Femur (tissue), 1 donor: ENCODE results near the gene NLRX1.
A peak's percentile ranks its signal among the peaks of the same experiment; 100 is the strongest.
"Not testable (repeated sequence)": the region's sequence is repeated elsewhere in the genome, so short reads cannot be mapped to it uniquely, and the experiment has no call there.

Experiments
- DNase-seq: peaks from one replicate; pipeline ENCODE4 v3.0.0-alpha.2; 2017

NLRX1 gene, protein sequence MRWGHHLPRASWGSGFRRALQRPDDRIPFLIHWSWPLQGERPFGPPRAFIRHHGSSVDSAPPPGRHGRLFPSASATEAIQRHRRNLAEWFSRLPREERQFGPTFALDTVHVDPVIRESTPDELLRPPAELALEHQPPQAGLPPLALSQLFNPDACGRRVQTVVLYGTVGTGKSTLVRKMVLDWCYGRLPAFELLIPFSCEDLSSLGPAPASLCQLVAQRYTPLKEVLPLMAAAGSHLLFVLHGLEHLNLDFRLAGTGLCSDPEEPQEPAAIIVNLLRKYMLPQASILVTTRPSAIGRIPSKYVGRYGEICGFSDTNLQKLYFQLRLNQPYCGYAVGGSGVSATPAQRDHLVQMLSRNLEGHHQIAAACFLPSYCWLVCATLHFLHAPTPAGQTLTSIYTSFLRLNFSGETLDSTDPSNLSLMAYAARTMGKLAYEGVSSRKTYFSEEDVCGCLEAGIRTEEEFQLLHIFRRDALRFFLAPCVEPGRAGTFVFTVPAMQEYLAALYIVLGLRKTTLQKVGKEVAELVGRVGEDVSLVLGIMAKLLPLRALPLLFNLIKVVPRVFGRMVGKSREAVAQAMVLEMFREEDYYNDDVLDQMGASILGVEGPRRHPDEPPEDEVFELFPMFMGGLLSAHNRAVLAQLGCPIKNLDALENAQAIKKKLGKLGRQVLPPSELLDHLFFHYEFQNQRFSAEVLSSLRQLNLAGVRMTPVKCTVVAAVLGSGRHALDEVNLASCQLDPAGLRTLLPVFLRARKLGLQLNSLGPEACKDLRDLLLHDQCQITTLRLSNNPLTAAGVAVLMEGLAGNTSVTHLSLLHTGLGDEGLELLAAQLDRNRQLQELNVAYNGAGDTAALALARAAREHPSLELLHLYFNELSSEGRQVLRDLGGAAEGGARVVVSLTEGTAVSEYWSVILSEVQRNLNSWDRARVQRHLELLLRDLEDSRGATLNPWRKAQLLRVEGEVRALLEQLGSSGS

GRCh38 chr11:119168471-119169281 is at the start of gene NLRX1:
NLRX1 (plus strand) TSS chr11:119168725; CDS start chr11:119171404, 2,679 bp downstream.
- DNase-seq = peak; percentile 91

DNA sequence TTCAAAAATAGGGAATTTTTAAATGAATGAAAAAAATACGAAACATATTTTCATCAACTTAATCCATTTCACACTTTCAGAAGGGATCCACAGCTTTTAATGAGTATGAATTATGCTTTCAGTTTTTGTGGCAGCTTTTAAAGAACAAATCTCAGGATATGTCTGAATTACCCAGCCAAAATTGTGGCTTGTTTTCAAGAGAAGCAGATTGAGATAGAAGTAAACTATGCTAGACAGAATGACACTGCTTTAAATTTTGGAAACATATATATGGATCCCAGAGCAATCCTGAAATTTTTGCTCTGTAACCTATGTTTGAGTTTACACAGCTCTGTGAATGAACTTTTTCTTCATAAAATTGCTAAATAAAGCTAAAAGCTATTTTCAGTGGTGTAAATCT is 49.6 kb upstream of the NLRX1 start:
- DNase-seq = no peak

GRCh38 chr11:119120639-119121007 is 47.9 kb upstream of the NLRX1 start:
- DNase-seq = no peak

DNA sequence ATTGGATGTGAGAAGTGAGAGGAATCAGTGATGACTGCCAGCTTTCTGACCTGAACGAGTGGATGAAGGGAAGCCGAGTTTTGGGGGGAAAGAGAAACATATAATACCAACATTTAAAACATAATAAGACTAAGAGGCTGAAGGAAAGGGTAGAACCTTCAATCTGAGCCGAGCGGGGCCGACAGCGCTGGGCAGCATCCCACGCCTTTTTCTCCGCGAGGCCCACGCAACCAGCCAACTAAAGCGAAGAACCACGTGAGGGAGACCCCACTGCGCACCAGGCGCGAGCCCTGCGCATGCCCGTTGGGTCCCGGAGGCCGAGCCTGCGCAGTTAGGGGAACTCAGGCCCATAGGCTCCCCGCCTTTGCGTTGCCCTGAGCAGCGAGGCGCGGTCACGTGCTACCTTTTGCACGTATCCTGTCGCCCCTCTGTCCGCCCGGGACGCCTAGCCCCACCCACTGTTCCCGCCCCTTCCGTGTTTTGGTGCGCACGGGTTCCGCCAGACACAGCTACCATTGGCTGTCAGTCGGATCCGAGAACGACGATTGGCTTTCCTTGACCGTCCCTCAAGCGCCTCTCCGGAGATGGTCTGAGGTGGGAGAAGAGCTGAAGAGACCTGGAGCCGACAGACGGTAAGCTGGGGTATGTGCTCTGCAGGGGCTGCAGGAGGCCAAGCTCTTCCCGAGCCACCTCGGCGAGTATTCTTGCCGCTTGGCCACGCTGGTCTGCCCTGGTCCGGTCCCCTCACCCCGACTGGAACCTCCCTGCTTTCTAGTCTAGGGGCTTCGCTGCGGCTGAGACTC is 47.3 kb upstream of the NLRX1 start, which contains the start of gene HINFP:
HINFP (plus strand) TSS at position 573 of the 803 bp plus-strand sequence. CDS start 5,365 bp downstream, outside the sequence.
- DNase-seq = peak; percentile 100

GRCh38 chr11:119121811-119122124 is 46.8 kb upstream of the NLRX1 start:
- DNase-seq = no peak

GRCh38 chr11:119125821-119126220 is 42.7 kb upstream of the NLRX1 start:
- DNase-seq = no peak

DNA sequence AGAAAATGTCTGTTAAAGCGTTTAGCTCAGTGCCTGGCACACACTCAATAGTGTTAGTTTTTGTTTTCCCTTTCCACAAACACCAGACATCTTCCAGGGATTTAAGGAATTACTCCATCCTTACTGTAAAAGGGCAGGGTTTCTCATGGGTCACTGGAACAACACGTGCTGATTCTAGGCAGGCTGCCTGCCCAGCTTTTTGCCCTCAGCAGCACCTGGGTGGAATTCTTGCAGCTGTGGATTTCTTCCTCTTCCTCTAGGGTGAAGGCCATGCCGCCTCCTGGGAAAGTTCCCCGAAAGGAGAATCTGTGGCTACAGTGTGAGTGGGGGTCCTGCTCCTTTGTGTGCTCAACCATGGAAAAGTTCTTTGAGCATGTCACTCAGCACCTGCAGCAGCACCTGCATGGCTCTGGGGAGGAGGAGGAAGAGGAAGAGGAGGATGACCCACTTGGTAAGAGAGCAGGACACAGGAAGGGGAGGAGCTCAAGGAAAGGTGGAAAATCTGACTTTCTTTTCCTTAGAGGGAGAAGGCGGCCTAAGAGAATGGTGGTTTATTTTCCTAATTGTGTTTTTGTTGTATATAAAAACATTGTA is 41.8 kb upstream of the NLRX1 start:
- DNase-seq = no peak

GRCh38 chr11:119130662-119131061 is 37.9 kb upstream of the NLRX1 start:
- no peak for DNase-seq

DNA sequence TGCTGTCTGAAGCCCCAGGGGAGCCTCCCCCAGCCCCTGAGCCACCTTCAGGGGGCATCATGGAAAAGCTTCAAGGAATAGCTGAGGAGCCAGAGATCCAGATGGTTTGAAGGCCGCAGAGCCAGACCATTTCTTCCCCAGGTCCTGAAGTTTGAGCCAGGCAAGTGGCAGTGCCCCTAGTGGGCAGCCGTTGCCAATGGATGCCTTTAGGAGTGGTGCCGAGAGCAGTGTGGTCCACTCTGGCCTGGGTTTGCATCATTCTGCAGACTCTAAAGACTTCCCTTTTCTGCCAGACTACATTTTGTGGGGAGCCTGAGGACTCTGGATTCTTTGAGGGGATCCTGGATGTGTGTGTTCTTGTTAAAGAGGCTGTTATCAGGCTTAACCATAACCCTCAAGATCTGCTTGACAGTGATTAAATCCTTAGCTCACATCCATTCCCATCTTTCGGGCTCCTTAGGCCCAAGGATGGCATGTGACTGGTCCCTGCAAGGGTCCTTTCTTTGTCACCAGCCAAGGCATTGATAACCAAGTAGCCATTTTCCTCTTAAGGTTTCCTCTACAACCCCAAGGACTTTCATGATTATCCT is 34.0 kb upstream of the NLRX1 start:
- DNase-seq = no peak

DNA sequence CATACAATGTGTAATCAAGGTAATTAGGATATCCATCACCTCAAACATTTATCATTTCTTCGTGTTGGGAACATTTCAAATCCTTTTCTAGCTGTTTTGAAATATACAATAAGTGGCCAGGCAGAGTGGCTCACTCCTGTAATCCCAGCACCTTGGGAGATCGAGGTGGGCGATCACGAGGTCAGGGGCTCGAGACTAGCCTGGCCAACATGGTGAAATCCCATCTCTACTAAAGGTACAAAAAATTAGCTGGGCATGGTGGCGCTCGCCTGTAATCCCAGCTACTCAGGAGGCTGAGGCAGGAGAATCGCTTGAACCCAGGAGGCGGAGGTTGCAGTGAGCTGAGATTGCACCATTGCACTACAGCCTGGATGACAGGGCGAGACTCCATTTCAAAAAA is 29.2 kb upstream of the NLRX1 start:
- DNase-seq = not testable (repeated sequence)

GRCh38 chr11:119144825-119145486 is 23.6 kb upstream of the NLRX1 start:
- DNase-seq = peak; percentile 68

DNA sequence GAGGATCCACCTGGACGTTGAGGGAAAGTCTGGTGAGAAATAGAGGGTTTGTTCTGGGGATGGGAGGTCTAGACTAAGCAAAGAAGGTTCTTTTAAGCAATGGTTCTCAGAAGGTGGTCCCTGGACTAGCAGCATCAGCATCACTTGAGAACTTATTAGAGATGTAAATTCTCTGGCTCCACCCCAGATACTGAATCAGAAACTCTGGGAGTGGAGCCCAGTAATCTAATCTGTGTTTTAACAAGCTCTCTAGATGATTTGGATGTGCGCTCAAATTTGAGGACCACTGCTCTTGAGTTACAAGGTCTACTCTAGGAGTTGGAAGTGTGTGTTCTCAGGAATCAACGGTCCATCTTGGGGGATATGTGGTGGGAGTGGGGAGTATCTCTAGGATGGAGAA is 23.0 kb upstream of the NLRX1 start:
- DNase-seq = no peak

- DNase-seq = no peak
Measured at GRCh38 chr11:119147604-119148333, 20.8 kb upstream of the NLRX1 start.

DNA sequence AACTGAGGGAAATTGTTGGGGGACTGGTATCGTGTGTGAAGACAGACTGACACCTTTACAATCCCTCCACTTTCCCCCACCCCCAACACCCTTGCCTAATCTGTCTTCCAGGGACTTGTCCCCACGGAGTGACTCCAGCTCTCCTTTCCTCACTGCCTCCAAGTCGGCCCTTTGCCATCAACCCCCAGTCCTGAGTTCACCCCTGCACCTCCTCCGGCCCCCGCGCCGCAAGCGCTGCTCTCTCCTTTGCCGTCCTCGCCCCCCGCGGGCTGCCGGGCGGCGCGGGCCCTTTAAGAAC is 19.9 kb upstream of the NLRX1 start:
- DNase-seq = no peak

- DNase-seq = no peak
Measured at GRCh38 chr11:119149018-119149785, 19.3 kb upstream of the NLRX1 start, which contains the start of gene ABCG4. ABCG4 (plus strand) TSS chr11:119149052; CDS start chr11:119149966, 914 bp downstream.

DNA sequence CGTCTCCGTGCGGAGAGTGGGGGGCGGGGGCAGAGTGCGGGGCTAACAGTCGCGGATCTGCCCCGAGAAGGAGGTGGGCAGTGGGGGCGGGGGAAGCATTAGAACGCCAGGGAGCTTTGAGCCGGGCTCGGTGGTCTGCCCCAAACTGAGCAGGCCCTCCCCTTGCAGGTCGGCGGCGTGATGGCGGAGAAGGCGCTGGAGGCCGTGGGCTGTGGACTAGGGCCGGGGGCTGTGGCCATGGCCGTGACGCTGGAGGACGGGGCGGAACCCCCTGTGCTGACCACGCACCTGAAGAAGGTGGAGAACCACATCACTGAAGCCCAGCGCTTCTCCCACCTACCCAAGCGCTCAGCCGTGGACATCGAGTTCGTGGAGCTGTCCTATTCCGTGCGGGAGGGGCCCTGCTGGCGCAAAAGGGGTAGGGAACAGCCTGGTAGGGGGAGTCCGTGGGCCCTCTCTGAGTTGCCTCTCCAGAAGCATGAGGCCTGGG is 18.7 kb upstream of the NLRX1 start:
- no peak for DNase-seq

GRCh38 chr11:119152043-119152442 is 16.5 kb upstream of the NLRX1 start:
- no peak for DNase-seq

DNA sequence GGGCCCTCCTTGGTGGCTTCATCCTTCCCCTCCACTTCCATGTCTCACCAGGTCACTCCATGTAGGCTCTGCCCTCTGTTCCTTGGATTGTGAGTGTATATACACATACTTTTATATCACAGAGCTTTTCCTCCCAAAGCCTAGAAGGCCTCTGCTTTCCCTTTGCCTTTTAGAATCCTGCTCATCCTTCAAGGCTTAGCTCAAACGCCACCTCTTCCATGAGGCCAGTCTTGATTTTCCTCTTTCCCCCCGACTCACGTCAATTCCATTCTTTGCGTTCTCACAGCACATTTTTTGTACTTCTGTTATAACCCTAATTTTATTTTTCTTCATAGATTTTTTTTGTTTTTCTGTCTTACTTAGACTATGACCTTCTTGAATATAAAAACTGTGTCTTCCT is 15.9 kb upstream of the NLRX1 start:
- DNase-seq = no peak
